Activated naive CD4-positive, alpha-beta T cell treated with anti-CD3 and anti-CD28 coated beads, Interleukin-2, amount 50 U/mL, for 24 hours (primary cell): Measurements from ENCODE around the gene NSUN6.
"Not testable (repeated sequence)": the region's sequence is repeated elsewhere in the genome, so short reads cannot be mapped to it uniquely, and the experiment has no call there.

ENCODE experiments used
- H3K27ac Mint-ChIP-seq: one replicate; pipeline ENCODE4 v1.8.0; 2021; ENCODE audit warnings: mild to moderate bottlenecking, mixed read lengths
- H3K27me3 Mint-ChIP-seq: one replicate; pipeline ENCODE4 v1.8.0; 2021; ENCODE audit warnings: mixed read lengths
- H3K36me3 Mint-ChIP-seq: one replicate; pipeline ENCODE4 v1.8.0; 2021; ENCODE audit warnings: mixed read lengths
- H3K4me1 Mint-ChIP-seq: one replicate; pipeline ENCODE4 v1.8.0; 2021; ENCODE audit warnings: mixed read lengths
- H3K4me3 Mint-ChIP-seq: one replicate; pipeline ENCODE4 v1.8.0; 2021; ENCODE audit warnings: mild to moderate bottlenecking, mixed read lengths
- H3K9me3 Mint-ChIP-seq: one replicate; pipeline ENCODE4 v1.8.0; 2021; ENCODE audit warnings: mixed read lengths

Gene NSUN6

DNA sequence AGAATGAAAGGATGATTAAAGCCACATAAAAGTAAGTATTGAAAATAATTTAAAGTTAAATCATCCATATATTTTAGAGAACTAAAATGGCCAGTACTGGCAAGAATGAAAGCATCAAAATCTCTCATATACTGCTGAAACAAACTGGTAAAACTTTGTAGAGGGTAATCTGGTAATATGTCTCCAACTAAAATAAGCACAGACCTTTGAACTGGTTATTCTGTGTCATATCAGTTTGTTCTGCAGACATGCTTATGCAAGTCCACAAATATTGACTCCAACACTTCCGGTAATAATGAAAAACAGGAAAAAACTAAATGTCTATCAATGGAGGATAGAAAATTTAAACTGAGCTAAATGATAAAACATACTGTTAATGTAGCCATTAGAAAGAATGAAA lies 14.0 kb downstream of the NSUN6 start:
- H3K27ac Mint-ChIP-seq, H3K27me3 Mint-ChIP-seq, H3K36me3 Mint-ChIP-seq, H3K4me1 Mint-ChIP-seq, H3K9me3 Mint-ChIP-seq, H3K4me3 Mint-ChIP-seq: not testable (repeated sequence)

DNA sequence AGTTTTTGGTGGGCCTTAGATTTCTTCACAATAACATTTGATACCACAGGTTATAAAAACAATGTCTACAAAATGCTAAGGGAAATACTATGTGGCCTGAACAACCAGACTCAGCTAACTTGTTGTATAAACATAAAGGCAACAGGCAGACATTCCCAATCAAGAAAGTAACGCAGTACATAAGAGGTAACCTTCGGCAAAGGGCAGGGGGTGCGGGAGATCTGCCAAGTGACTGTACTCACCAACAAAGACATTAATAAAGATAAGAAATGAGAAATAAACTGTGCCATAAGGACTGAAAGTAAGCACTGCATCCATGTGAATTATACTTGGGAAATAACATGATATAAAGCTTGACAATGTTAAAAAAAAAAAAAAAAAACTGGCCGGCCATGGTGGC lies 15.4 kb downstream of the NSUN6 start:
- H3K4me3 Mint-ChIP-seq, result no peak overlapping the region
- H3K4me1 Mint-ChIP-seq, result peaks cover 3% of the 10 kb centered on the region
- no peak overlapping the region for H3K27ac Mint-ChIP-seq
- no peaks in the 10 kb centered on the region for H3K9me3 Mint-ChIP-seq
- peaks cover 6% of the 10 kb centered on the region for H3K36me3 Mint-ChIP-seq
- no peaks in the 10 kb centered on the region for H3K27me3 Mint-ChIP-seq

DNA sequence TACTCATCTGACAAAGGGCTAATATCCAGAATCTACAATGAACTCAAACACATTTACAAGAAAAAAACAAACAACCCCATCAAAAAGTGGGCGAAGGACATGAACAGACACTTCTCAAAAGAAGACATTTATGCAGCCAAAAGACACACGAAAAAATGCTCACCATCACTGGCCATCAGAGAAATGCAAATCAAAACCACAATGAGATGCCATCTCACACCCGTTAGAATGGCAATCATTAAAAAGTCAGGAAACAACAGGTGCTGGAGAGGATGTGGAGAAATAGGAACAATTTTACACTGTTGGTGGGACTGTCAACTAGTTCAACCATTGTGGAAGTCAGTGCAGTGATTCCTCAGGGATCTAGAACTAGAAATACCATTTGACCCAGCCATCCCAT lies 18.9 kb downstream of the NSUN6 start:
- not testable (repeated sequence) for H3K27me3 Mint-ChIP-seq, H3K36me3 Mint-ChIP-seq, H3K27ac Mint-ChIP-seq, H3K4me3 Mint-ChIP-seq, H3K9me3 Mint-ChIP-seq
- peaks cover 15% of the 10 kb centered on the region for H3K4me1 Mint-ChIP-seq

- H3K9me3 Mint-ChIP-seq, H3K36me3 Mint-ChIP-seq, H3K27me3 Mint-ChIP-seq: not testable (repeated sequence)
- Mint-ChIP-seq H3K27ac (peak overlapping the region; percentile 90), H3K4me1 (peaks cover 23% of the 10 kb centered on the region), H3K4me3 (peak overlapping the region; percentile 88)
Measured at GRCh38 chr10:18627452-18628018, 23.9 kb downstream of the NSUN6 start.

GRCh38 chr10:18625886-18626285 lies 25.5 kb downstream of the NSUN6 start:
- H3K27me3 Mint-ChIP-seq, result no peaks in the 10 kb centered on the region
- no peaks in the 10 kb centered on the region for H3K9me3 Mint-ChIP-seq
- H3K36me3 Mint-ChIP-seq, result peaks cover 11% of the 10 kb centered on the region
- no peak overlapping the region for H3K27ac Mint-ChIP-seq
- peak overlapping the region; percentile 88 for H3K4me3 Mint-ChIP-seq
- peaks cover 23% of the 10 kb centered on the region for H3K4me1 Mint-ChIP-seq

DNA sequence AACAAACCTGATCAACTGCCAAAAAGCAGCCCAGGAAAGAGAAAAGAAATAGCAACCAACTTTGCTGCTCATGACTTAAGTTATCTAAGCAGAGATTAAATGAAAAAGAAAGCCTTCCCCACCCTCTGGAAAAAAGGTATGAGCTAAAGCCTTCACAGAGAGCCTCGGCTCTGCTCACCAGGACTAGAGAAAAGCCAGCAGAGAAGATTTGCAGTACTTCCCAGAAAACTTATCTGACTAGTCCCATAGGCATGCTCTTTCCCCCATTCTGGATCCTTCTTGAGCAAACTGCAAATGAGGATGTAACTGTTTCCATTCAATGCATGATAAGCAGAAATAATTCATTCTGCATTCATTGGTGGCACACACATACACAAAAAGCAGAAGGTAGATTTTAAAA lies 27.7 kb downstream of the NSUN6 start:
- H3K9me3 Mint-ChIP-seq, H3K4me3 Mint-ChIP-seq, H3K27ac Mint-ChIP-seq, H3K27me3 Mint-ChIP-seq: not testable (repeated sequence)
- peaks cover 14% of the 10 kb centered on the region for H3K36me3 Mint-ChIP-seq
- peaks cover 23% of the 10 kb centered on the region for H3K4me1 Mint-ChIP-seq

- Mint-ChIP-seq H3K27me3 (no peaks in the 10 kb centered on the region), H3K36me3 (peaks cover 14% of the 10 kb centered on the region), H3K27ac (no peak overlapping the region), H3K4me3 (no peak overlapping the region), H3K9me3 (no peaks in the 10 kb centered on the region), H3K4me1 (no peaks in the 10 kb centered on the region)
Measured at GRCh38 chr10:18620856-18621255, 30.5 kb downstream of the NSUN6 start.

GRCh38 chr10:18619016-18619415 lies 32.4 kb downstream of the NSUN6 start:
- Mint-ChIP-seq H3K36me3 (peaks cover 18% of the 10 kb centered on the region), H3K9me3 (no peaks in the 10 kb centered on the region), H3K27me3 (no peaks in the 10 kb centered on the region), H3K4me1 (no peaks in the 10 kb centered on the region), H3K4me3 (no peak overlapping the region), H3K27ac (no peak overlapping the region)

DNA sequence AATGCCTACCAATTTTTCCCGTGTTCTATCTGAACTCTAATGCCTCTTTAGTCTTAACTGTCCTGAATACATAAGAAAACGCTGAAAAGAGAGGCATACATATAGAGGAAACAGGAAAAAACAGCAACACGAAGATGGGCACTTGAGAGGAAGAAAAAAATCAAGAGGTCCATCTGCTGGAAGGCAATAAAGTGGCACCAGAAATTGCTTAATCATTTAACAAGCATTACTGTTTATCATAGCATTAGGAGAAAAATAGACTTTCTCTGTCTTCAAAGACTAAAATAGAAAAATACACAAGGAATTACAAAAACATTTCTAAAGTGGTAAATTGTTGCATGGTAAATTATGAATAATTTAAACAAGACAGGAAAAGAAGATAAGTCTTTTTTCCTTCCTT lies 35.0 kb downstream of the NSUN6 start:
- Mint-ChIP-seq H3K4me3 (no peak overlapping the region), H3K27me3 (no peaks in the 10 kb centered on the region), H3K4me1 (no peaks in the 10 kb centered on the region), H3K27ac (no peak overlapping the region), H3K36me3 (peaks cover 18% of the 10 kb centered on the region), H3K9me3 (no peaks in the 10 kb centered on the region)

DNA sequence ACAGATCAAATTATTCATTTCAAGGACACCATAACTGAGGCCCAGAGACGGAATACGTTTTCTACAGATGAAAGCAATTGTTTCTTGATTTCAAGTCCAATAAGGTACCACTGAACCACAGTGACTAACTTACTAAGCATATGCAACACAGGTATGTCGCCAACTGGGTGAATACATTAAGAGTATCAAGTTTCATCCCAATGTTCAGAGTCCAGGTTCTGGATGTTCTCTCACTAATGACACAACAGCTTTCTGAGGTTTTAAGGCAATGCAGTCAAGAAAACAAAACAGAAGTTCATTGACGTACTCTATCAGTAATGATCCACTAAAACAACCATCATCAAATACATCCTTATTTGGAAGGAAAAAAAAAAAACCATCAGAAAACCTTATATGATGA lies 35.8 kb downstream of the NSUN6 start:
- Mint-ChIP-seq H3K4me1 (no peaks in the 10 kb centered on the region), H3K27me3 (no peaks in the 10 kb centered on the region), H3K36me3 (peaks cover 16% of the 10 kb centered on the region), H3K27ac (no peak overlapping the region), H3K9me3 (no peaks in the 10 kb centered on the region), H3K4me3 (no peak overlapping the region)

GRCh38 chr10:18611168-18611567 lies 40.2 kb downstream of the NSUN6 start:
- Mint-ChIP-seq H3K4me1 (peaks cover 4% of the 10 kb centered on the region), H3K36me3 (peaks cover 22% of the 10 kb centered on the region), H3K4me3 (no peak overlapping the region), H3K27ac (no peak overlapping the region), H3K9me3 (no peaks in the 10 kb centered on the region), H3K27me3 (no peaks in the 10 kb centered on the region)

DNA sequence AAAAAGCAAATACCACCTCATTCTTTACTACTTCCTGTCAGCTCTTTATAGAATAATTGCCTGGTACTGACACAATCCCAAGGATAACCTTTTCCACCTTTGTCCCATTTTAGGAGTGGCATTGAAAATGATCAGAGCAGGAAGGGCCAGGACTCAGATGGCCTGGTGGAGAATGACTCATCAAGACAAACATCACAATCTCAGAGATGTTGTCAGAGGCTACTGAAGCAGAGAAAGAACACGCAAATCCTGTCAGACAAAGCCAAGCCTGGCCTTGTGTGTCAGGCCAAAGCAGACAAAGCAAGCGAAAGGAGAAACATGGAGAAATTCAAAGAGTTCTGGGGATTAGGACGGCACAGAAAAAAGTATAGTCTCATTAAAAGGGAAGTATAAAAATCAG lies 40.9 kb downstream of the NSUN6 start:
- no peaks in the 10 kb centered on the region for H3K27me3 Mint-ChIP-seq
- H3K36me3 Mint-ChIP-seq, result peaks cover 26% of the 10 kb centered on the region
- no peak overlapping the region for H3K27ac Mint-ChIP-seq
- no peak overlapping the region for H3K4me3 Mint-ChIP-seq
- H3K4me1 Mint-ChIP-seq, result peaks cover 4% of the 10 kb centered on the region
- no peaks in the 10 kb centered on the region for H3K9me3 Mint-ChIP-seq

- no peaks in the 10 kb centered on the region for H3K27me3 Mint-ChIP-seq
- peaks cover 24% of the 10 kb centered on the region for H3K36me3 Mint-ChIP-seq
- H3K4me3 Mint-ChIP-seq, result no peak overlapping the region
- H3K4me1 Mint-ChIP-seq, result peaks cover 4% of the 10 kb centered on the region
- no peak overlapping the region for H3K27ac Mint-ChIP-seq
- H3K9me3 Mint-ChIP-seq, result no peaks in the 10 kb centered on the region
Measured at GRCh38 chr10:18608596-18608995, 42.8 kb downstream of the NSUN6 start.

DNA sequence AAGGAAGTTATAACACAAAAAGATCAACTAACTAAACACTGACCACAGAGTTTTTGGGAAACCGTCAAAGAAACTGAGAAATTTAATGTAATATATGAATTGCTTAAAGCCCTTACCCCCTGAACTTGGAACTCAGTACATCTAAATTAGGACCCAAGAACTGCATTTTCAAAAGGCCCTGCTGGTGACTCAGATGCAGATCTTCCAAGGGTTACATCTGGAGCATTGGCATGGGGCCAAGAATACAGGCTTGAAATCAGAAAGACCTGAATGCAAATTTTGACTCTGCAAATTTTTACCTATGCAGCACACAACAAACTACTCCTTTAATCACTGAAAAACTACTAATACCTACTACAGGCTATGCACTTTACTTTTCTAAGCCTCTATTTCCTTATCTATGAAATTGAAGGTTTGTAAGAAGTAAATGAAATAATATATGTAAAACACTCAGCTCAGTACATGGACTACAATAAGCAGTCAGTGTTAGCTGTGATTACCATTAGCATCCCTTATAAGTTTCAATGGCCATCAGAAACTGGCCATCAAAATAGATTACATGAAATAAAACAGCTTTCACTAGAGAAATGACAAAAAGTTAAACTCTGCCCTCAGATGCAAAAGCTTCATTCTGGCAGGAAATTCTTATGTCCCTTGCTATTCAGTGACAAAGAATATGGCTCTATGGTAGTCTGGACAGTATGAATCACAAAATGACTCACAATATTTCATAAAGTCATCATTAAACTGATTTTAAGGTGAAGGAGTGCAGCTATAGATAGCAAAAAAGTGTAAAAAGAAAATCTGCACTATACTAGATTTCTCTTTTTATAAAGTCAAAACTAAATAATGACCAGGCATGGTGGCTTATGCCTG lies 43.6 kb downstream of the NSUN6 start:
- peaks cover 22% of the 10 kb centered on the region for H3K36me3 Mint-ChIP-seq
- H3K27ac Mint-ChIP-seq, result no peak overlapping the region
- no peak overlapping the region for H3K4me3 Mint-ChIP-seq
- H3K27me3 Mint-ChIP-seq, result no peaks in the 10 kb centered on the region
- H3K9me3 Mint-ChIP-seq, result no peaks in the 10 kb centered on the region
- H3K4me1 Mint-ChIP-seq, result peaks cover 4% of the 10 kb centered on the region

DNA sequence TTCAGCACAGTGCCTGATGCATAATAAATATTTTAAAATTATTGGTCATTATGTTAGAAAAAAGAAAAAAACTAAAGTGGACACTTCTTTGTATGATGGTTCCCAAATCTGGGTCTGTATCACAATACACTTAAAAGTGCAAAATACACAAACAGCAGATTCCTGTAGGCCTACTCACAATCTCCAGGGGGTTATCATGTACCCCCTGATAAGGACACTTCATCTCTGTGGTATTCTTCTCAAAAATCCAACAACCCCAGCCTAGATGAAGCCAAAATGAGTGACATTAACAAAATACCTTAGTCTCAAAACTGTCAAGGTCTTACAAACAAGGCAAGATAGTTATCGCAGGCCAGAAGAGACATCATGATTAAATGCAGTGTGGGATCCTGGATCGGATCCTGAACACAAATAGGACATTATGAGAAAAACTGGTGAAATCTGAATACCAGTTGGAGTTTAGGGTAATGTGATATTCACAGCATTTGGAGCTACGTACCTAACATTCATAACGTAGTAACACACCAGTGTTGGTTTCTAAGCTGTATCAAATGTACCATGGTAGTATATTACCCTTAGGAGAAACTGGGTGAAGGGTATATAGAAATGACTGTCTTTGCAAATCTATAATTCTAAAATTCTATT lies 45.2 kb downstream of the NSUN6 start:
- Mint-ChIP-seq H3K27me3 (no peaks in the 10 kb centered on the region), H3K4me1 (peaks cover 4% of the 10 kb centered on the region), H3K4me3 (no peak overlapping the region), H3K27ac (no peak overlapping the region), H3K36me3 (peaks cover 17% of the 10 kb centered on the region), H3K9me3 (no peaks in the 10 kb centered on the region)

GRCh38 chr10:18601321-18601720 lies 50.1 kb downstream of the NSUN6 start:
- Mint-ChIP-seq H3K36me3 (peaks cover 14% of the 10 kb centered on the region), H3K27ac (no peak overlapping the region), H3K9me3 (no peaks in the 10 kb centered on the region), H3K4me1 (no peaks in the 10 kb centered on the region), H3K27me3 (no peaks in the 10 kb centered on the region), H3K4me3 (no peak overlapping the region)
